ENCODE measurements around the gene TOMM20.
"Not testable (repeated sequence)": the region's sequence is repeated elsewhere in the genome, so short reads cannot be mapped to it uniquely, and the experiment has no call there.

The TOMM20 gene

GRCh38 chr1:235128456-235129328 is at the start of gene TOMM20:
Gene TOMM20 (minus strand): TSS chr1:235128837. CDS start chr1:235128715, 122 bp downstream.
- DNase-seq, result peak; percentile 99

DNA sequence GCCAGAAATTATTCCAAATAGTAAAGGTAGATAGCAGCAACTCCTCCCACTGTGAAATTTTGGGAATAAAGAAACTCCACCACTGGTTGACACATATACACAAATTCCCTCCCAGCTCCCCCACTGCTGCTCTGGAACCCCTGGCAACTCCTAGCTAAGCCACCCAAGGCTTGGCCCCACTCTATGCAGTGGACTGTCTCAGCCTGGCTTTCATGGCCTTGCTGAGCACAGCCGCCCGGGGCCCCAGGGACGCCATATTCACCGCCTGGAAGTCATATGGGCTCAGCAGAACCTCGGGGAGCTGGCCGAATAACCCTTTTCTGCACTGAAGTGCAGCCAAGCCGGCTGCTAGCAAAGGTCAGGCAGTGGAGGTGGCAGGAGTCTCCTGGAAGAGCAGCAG is 47.8 kb upstream of the TOMM20 start:
- no peak for DNase-seq

GRCh38 chr1:235169986-235170385 is 41.3 kb upstream of the TOMM20 start:
- no peak for DNase-seq

DNA sequence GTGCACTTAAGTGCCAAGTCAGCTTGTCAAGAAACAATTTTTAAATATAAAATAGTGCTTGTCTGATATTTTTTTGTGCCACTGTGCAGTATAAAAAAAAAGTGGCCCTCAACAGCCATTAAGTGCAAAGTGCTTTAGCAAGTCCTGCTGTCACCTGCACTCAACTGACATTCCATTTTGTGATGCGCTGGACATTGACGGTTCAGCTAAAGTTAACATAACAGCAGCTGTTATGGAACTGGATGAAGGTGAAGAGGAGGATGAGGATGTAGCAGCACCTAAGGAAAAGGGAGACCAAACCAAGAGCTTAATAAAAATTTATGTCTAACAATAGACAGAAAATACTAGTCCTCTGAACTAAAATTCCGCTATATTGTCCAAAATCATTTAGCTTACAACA is 39.7 kb upstream of the TOMM20 start:
- no peak for DNase-seq

GRCh38 chr1:235161685-235162327 is 33.2 kb upstream of the TOMM20 start:
- no peak for DNase-seq

- DNase-seq, result peak; percentile 91
These were observed 32.5 kb upstream of the TOMM20 start, which contains the start of gene RBM34 for GRCh38 chr1:235160957-235161684. Gene RBM34 (minus strand): TSS chr1:235161250. CDS start chr1:235161226, 24 bp downstream.

- no peak for DNase-seq
These were observed 31.8 kb upstream of the TOMM20 start for GRCh38 chr1:235160383-235160956.

GRCh38 chr1:235159930-235160329 is 31.3 kb upstream of the TOMM20 start:
- DNase-seq, result not testable (repeated sequence)

- not testable (repeated sequence) for DNase-seq
These were observed 30.6 kb upstream of the TOMM20 start for GRCh38 chr1:235159284-235159683.

- DNase-seq, result no peak
These were observed 30.0 kb upstream of the TOMM20 start for GRCh38 chr1:235158680-235159079.

DNA sequence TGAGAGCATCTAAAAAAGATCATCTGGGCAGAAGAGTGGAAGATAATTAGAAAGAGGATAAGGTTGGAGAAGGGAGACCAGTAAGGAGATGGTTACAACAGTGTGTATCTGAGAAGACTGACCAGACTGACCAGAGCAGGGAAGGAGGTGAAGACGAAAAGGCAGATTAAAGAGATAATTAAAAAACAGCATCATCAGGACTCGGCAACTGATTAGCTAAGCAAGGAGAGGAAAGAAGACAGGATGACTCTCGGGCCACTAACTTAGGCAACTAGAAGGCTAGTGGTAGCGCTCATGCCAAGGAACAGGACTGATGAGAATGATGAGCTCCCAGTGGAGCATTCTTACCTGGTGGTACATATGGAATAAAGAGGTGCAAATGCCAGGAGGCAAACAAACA is 28.5 kb upstream of the TOMM20 start:
- no peak for DNase-seq

- DNase-seq, result no peak
These were observed 28.1 kb upstream of the TOMM20 start for GRCh38 chr1:235156740-235157139.

GRCh38 chr1:235156265-235156664 is 27.6 kb upstream of the TOMM20 start:
- no peak for DNase-seq

GRCh38 chr1:235152235-235152634 is 23.6 kb upstream of the TOMM20 start:
- DNase-seq, result no peak

- DNase-seq, result no peak
These were observed 22.4 kb upstream of the TOMM20 start for GRCh38 chr1:235151033-235151432.

GRCh38 chr1:235149824-235150223 is 21.2 kb upstream of the TOMM20 start:
- no peak for DNase-seq

DNA sequence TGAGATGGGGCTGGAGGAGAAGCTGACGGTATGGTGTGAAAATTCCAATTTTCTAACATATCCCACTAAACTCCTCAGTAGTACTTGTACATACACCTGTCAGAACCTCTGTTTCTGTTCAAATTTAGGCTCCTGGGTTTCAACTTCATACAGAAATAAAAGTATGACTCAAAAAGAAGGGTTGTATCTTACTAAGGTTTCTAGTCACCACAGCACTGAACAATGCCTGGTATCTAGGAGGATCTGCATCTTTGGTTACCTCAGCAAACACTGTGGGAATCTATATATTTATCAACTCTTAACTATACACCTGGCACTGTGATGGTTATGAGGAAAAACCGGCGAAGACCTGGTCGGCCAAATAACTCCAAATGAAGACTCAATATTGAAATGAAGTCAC is 18.6 kb upstream of the TOMM20 start:
- DNase-seq, result no peak

DNA sequence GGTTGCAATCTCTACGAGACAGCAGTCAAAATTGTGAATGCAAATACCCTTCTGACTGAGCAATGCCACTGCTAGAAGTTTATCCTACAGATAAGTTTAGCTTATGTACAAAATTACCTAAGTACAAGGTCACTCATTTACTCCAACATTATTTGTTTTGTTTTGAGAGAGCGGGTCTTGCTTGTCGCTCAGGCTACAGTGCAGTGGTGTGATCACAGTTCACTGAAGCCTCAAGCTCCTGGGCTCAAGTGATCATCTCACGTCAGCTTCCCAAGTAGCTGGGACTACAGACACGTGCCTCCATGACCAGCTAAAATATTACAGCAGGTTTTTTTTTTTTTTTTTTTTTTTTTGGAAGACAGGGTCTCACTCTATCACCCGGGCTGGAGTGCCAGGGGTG is 17.0 kb upstream of the TOMM20 start:
- no peak for DNase-seq

GRCh38 chr1:235142991-235143390 is 14.4 kb upstream of the TOMM20 start:
- DNase-seq, result no peak

DNA sequence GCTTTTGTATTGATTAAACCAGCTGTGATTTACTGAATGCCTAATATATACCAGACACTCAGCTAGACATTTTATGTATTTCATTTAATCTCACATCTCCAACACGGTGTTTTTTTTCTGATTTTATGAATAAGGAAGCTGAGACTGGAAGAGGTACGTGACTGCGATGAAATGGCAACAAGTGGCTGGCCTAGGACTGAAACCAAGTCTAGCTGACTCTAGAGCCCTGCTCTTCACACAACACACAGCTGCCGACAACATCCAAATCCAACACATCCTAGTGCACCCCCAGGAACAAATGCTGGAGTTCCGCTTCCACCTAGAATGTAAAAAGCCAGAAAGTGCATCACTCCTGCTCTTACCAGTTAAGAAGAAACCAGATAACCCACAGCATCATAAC is 10.7 kb upstream of the TOMM20 start:
- no peak for DNase-seq

DNA sequence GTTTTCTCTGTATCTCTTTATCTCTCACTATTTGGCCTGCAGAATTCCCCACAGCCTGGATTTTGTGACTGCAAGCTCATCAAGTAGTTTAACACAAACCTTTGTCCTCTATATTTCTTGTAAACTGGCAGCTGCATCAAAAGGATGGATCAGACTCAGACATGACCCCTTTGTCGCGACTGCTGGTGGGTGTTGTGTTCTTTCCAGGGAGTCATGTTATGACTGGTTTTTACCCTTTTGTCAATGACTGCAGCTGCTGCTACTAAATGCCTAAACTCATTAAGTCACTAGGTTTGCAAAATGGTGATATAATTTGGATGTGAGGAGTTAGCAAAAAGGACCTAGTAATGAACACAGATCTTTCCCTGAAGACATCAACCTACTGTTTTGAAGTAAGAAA is 10.2 kb upstream of the TOMM20 start:
- DNase-seq, result no peak

DNA sequence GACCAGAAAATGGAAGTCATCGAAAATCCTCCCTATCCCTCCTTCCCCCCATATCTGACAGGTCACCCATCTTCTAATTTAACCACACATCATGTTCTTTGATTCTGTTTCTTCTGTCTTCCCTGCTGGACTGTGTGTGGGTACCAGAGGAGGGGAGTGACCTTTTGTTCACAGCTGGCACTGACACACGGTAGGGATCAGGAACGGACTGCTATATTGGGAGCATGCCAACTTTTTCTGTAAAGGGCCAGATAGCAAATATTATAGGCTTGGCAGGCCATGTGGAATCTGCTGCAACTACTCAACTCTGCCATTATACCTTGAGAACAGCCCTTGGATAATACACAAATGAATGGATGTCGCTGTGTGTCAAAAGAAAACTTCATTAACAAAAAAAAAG is 7.5 kb upstream of the TOMM20 start:
- peak; percentile 22 for DNase-seq

DNA sequence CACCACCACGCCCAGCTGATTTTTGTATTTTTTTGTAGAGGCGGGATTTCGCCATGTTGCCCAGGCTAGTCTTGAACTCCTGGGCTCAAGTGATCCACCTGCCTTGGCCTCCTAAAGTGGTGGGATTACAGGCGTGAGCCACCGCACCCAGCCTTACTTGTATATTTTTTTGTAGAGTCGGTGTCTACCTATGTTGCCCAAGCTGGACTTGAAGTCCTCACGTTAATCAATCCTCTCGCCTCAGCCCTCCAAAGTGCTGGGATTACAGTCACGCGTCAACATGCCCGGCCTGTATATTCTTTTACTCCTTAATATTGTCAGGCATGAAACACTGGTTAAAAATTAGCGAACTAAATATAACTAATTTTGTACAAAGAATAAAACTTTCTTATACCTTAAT is 5.5 kb upstream of the TOMM20 start:
- no peak for DNase-seq
